GM06990 (cell line): ENCODE results near the gene CSTPP1.

Experiments
- DNase-seq: peaks from one replicate; pipeline ENCODE4 v3.0.0-alpha.2; 2011; ENCODE audit not compliant: insufficient read length; ENCODE audit errors: extremely low read depth
- H3K27me3 ChIP-seq: replicated peaks from 2 replicates; pipeline ENCODE4 v1.6.0; 2011; ENCODE audit warnings: low read length; ENCODE audit not compliant: control insufficient read depth, insufficient read depth
- H3K36me3 ChIP-seq: 2 replicates; pipeline ENCODE4 v1.5.1; 2011; ENCODE audit warnings: low read length; ENCODE audit not compliant: control insufficient read depth, insufficient read depth
- H3K4me3 ChIP-seq: replicated peaks from 2 replicates; pipeline ENCODE4 v1.5.1; 2011; ENCODE audit warnings: low read depth, mild to moderate bottlenecking, control low read depth, low read length
- TF ChIP-seq, protein P1 (sequence below): IDR thresholded peaks from 2 replicates; pipeline ENCODE4 v1.5.1; 2011; ENCODE audit warnings: low read length, control low read depth, mild to moderate bottlenecking, inconsistent platforms; ENCODE audit not compliant: insufficient read depth, poor library complexity, severe bottlenecking

CSTPP1 gene

DNA sequence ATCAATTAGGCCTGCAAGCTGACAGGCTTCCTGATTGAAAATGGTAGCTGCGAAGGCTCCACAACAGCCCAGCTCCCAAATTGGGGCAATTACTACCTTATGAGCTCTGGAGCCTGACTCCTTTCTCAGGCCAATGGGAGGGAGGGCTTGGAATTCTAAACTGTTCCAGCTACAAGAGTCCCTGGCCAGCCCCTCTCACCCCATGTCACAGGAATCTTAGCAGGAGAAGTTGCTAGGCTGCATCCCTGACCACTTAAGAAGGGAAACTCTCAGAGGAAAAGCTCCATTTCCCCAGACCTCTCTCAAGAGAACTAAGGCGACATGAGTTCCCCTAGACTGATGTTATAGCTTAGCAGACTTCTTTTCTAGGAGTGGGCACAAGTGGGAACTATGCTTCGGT lies 23.1 kb upstream of the CSTPP1 start:
- TF ChIP-seq, protein P1, sequence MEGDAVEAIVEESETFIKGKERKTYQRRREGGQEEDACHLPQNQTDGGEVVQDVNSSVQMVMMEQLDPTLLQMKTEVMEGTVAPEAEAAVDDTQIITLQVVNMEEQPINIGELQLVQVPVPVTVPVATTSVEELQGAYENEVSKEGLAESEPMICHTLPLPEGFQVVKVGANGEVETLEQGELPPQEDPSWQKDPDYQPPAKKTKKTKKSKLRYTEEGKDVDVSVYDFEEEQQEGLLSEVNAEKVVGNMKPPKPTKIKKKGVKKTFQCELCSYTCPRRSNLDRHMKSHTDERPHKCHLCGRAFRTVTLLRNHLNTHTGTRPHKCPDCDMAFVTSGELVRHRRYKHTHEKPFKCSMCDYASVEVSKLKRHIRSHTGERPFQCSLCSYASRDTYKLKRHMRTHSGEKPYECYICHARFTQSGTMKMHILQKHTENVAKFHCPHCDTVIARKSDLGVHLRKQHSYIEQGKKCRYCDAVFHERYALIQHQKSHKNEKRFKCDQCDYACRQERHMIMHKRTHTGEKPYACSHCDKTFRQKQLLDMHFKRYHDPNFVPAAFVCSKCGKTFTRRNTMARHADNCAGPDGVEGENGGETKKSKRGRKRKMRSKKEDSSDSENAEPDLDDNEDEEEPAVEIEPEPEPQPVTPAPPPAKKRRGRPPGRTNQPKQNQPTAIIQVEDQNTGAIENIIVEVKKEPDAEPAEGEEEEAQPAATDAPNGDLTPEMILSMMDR: no peak
- H3K36me3 ChIP-seq: no peaks in the 10 kb centered on the region
- no peak overlapping the region for H3K4me3 ChIP-seq
- DNase-seq: no peak
- H3K27me3 ChIP-seq: no peaks in the 10 kb centered on the region; the same call in none of the 2 replicates

DNA sequence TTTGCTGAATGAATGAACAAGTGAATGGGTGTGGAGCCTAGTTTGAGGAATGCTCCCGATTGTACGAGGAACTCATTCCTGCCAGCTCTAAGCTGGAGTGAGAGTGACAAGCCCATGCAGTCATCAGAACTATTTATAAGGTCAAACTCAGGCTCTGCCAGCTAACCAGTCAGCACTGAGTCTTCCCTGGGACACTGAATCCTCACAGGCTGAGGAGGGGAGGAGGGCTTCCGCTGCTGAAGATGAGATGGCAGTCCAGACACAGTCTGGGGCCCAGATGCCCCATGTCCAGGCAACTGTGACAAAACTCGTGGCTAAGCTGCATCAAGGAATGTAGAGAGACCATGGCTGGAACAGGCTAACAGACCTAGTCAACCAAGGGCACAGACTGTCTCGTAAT lies 22.2 kb upstream of the CSTPP1 start:
- H3K36me3 ChIP-seq: no peaks in the 10 kb centered on the region
- H3K4me3 ChIP-seq: no peak overlapping the region
- no peak for DNase-seq
- H3K27me3 ChIP-seq: no peaks in the 10 kb centered on the region; the same call in none of the 2 replicates
- TF ChIP-seq, protein P1: no peak

GRCh38 chr11:46914910-46915309 lies 21.7 kb upstream of the CSTPP1 start:
- H3K4me3 ChIP-seq: no peak overlapping the region
- TF ChIP-seq, protein P1: no peak
- H3K27me3 ChIP-seq: no peaks in the 10 kb centered on the region; the same call in none of the 2 replicates
- no peaks in the 10 kb centered on the region for H3K36me3 ChIP-seq
- no peak for DNase-seq

DNA sequence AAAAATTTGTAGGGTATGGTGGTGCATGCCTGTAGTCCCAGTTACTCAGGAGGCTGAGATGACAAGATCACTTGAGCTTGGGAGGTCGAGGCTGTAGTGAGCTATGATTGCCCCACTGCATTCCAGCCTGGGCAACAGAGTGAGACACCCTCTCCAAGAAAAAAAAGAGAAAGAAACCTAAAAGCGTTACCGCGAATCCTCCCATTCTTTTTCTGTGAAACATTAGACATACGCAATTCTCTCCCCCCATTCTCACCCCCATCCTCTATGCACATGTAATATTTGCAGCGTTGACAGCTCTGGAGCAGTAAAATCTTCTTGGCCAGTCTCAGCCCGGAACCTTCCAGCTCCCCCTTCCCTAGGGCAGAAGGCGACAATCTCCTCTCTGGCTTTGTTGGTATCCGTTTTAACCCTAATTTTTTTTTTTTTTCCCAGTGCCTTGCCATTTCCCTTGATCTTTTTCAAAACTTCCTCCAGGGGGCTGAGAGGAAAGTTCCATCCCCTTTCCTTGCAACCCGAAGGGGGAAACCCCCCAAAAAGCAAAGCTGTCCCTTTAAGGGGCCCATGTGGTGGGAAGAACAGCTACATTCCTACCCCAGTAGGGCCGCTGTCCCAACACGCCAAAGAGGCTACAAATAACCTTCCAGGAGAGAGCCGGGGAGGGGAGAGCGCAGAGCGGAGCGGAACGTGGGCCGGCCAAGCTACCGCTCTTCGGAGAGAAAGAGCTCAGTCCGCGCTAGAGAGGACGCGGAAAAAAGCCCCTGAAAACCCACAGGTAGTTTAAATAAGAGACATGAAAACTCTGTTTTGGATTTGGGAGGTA lies 20.1 kb upstream of the CSTPP1 start:
- TF ChIP-seq, protein P1: no peak
- no peaks in the 10 kb centered on the region for H3K36me3 ChIP-seq
- DNase-seq: no peak
- no peaks in the 10 kb centered on the region; the same call in none of the 2 replicates for H3K27me3 ChIP-seq
- peak overlapping the region; percentile 38; the same call in 1 of the 2 replicates for H3K4me3 ChIP-seq

GRCh38 chr11:46917109-46917761 lies 19.3 kb upstream of the CSTPP1 start:
- H3K27me3 ChIP-seq: no peaks in the 10 kb centered on the region; the same call in none of the 2 replicates
- H3K36me3 ChIP-seq: no peaks in the 10 kb centered on the region
- TF ChIP-seq, protein P1: no peak
- no peak for DNase-seq
- peak overlapping the region; percentile 38 for H3K4me3 ChIP-seq
